GM10248 (cell line): ENCODE measurements around the gene KLF11.
"Not testable (repeated sequence)": the region's sequence is repeated elsewhere in the genome, so short reads cannot be mapped to it uniquely, and the experiment has no call there.

Experiments
- CTCF ChIA-PET: fragments of 300-600 bp; sonication (Branson Sonifier 250); formaldehyde crosslinking; extraction: SDS; loops from one replicate; lab custom pipeline; 2021; ENCODE audit warnings: antibody characterized with exemption; lab: Yijun Ruan, JAX
- POLR2A ChIA-PET: fragments of 350-650 bp; sonication (Branson Sonifier 250); formaldehyde crosslinking; extraction: SDS; loops from one replicate; lab custom pipeline; 2020; ENCODE audit warnings: antibody characterized with exemption; lab: Yijun Ruan, JAX
- DNase-seq: peaks from one replicate; pipeline ENCODE4 v3.0.0; 2012; ENCODE audit errors: extremely low spot score
- CTCF ChIP-seq: IDR thresholded peaks from 2 replicates; pipeline ENCODE4 v1.5.1; 2012; ENCODE audit warnings: mild to moderate bottlenecking, low read depth; ENCODE audit errors: extremely low read depth, missing control alignments, control extremely low read depth

KLF11 gene

GRCh38 chr2:10008809-10009176, 34.6 kb upstream of the KLF11 start:
- POLR2A ChIA-PET: no interaction called here
- no peak for TF ChIP-seq CTCF
- no peak for DNase-seq
- CTCF ChIA-PET: interaction anchor here (1.1 to 2.1 kb wide), 2 partner anchors 24 to 209 kb away, joined by 3 to 8 read pairs; no protein-coding TSS in a partner anchor

- DNase-seq: no peak
- no peak for TF ChIP-seq CTCF
- POLR2A ChIA-PET: no interaction called here
- CTCF ChIA-PET: interaction anchor here (1.1 to 2.1 kb wide), 2 partner anchors 25 to 209 kb away, joined by 3 to 8 read pairs; no protein-coding TSS in a partner anchor
Measured at GRCh38 chr2:10009271-10009810, 34.0 kb upstream of the KLF11 start.

- DNase-seq: no peak
- no peak for TF ChIP-seq CTCF
- ChIA-PET CTCF (interaction anchor here (2.1 kb wide), 1 partner anchor 26 kb away, joined by 8 read pairs; no protein-coding TSS in a partner anchor), POLR2A (no interaction called here)
Measured at GRCh38 chr2:10009811-10010781, 33.3 kb upstream of the KLF11 start.

DNA sequence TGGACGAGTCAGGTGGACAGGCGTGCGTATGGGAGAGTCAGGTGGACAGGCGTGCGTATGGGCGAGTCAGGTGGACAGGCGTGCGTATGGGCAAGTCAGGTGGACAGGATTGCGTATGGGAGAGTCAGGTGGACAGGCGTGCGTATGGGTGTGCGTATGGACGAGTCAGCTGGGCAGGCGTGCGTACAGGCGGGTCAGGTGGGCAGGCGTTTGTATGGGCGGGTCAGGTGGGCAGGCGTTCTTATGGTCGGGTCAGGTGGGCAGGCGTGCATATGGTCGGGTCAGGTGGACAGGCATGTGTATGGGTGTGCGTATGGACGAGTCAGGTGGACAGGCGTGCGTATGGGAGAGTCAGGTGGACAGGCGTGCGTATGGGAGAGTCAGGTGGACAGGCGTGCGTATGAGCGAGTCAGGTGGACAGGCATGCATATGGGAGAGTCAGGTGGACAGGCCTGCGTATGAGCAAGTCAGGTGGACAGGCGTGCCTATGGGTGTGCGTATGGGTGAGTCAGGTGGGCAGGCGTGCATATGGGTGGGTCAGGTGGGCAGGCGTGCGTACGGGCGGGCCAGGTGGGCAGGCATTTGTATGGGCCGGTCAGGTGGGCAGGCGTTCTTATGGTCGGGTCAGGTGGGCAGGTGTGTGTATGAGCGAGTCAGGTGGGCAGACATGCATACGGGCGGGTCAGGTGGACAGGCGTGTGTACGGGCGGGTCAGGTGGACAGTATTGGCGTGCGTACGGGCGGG, 32.3 kb upstream of the KLF11 start:
- CTCF ChIA-PET, POLR2A ChIA-PET, DNase-seq: not testable (repeated sequence)

- CTCF ChIA-PET, POLR2A ChIA-PET: not testable (repeated sequence)
Measured at GRCh38 chr2:10011606-10012325, 31.6 kb upstream of the KLF11 start.

DNA sequence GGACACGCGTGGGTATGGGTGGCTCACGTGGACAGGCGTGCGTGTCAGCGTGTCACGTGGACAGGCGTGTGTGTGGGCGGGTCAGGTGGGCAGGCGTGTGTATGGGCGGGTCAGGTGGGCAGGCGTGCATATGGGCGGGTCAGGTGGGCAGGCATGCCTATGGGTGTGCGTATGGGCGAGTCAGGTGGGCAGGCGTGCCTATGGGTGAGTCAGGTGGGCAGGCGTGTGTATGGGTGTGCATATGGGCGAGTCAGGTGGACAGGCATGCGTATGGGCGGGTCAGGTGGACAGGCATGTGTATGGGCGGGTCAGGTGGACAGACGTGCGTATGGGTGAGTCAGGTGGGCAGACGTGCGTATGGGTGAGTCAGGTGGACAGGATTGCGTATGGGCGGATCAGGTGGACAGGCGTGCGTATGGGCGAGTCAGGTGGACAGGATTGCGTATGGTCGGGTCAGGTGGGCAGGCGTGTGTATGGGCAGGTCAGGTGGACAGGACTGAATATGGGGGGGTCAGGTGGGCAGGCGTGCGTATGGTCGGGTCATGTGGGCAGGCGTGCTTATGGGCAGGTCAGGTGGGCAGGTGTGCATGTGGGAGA, 30.9 kb upstream of the KLF11 start:
- POLR2A ChIA-PET, CTCF ChIA-PET, DNase-seq: not testable (repeated sequence)

More at GRCh38 chr2:10011606-10012325, 31.6 kb upstream of the KLF11 start:
- not testable (repeated sequence) for DNase-seq

DNA sequence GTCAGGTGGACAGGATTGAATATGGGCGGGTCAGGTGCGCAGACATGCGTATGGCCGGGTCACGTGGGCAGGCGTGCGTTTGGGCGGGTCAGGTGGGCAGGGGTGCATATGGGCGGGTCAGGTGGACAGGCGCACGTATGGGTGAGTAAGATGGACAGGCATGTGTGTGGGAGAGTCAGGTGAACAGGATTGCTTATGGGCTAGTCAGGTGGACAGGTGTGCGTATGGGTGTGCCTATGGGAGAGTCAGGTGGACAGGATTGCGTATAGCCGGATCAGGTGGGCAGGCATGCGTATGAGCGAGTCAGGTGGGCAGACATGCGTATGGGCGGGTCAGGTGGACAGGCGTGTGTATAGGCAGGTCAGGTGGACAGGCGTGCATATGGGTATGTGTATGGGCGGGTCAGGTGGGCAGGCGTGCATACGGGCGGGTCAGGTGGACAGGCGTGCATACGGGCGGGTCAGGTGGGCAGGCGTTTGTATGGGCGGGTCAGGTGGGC, 30.3 kb upstream of the KLF11 start:
- CTCF ChIA-PET: no interaction called here
- TF ChIP-seq CTCF: no peak
- POLR2A ChIA-PET: no interaction called here
- DNase-seq: no peak

DNA sequence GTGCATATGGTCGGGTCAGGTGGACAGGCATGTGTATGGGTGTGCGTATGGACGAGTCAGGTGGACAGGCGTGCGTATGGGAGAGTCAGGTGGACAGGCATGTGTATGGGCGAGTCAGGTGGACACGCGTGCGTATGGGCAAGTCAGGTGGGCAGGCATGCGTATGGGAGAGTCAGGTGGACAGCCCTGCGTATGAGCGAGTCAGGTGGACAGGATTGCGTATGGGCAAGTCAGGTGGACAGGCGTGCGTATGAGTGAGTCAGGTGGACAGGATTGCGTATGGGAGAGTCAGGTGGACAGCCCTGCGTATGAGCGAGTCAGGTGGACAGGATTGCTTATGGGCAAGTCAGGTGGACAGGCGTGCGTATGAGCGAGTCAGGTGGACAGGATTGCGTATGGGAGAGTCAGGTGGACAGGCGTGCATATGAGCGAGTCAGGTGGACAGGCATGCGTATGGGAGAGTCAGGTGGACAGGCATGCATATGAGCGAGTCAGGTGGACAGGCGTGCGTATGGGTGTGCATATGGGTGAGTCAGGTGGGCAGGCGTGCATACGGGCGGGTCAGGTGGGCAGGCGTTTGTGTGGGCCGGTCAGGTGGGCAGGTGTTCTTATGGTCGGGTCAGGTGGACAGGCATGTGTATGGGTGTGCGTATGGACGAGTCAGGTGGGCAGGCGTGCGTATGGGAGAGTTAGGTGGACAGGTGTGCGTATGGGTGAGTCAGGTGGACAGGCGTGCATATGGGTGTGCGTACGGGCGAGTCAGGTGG, 29.5 kb upstream of the KLF11 start:
- DNase-seq, CTCF ChIA-PET, POLR2A ChIA-PET: not testable (repeated sequence)
